ENCODE data around the gene DUSP15.

GRCh38 chr20:31881945-31882344 is 11.6 kb upstream of the DUSP15 start:
- no peak for TF ChIP-seq CTCF (IDR thresholded peaks at IDR 0.05)
- TF ChIP-seq POLR2A (IDR thresholded peaks at IDR 0.05) = no peak
- no peak for TF ChIP-seq POLR2AphosphoS5 (IDR thresholded peaks at IDR 0.05)

All from sigmoid colon (tissue), 4 donors.